ENCODE measurements around the gene NFIB.

GRCh38 chr9:14170392-14170931 lies 143.5 kb downstream of the NFIB start:
- TF ChIP-seq, protein P1, sequence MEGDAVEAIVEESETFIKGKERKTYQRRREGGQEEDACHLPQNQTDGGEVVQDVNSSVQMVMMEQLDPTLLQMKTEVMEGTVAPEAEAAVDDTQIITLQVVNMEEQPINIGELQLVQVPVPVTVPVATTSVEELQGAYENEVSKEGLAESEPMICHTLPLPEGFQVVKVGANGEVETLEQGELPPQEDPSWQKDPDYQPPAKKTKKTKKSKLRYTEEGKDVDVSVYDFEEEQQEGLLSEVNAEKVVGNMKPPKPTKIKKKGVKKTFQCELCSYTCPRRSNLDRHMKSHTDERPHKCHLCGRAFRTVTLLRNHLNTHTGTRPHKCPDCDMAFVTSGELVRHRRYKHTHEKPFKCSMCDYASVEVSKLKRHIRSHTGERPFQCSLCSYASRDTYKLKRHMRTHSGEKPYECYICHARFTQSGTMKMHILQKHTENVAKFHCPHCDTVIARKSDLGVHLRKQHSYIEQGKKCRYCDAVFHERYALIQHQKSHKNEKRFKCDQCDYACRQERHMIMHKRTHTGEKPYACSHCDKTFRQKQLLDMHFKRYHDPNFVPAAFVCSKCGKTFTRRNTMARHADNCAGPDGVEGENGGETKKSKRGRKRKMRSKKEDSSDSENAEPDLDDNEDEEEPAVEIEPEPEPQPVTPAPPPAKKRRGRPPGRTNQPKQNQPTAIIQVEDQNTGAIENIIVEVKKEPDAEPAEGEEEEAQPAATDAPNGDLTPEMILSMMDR (conservative IDR thresholded peaks at IDR 0.05 in 1 of 2, IDR thresholded peaks at IDR 0.05 in 1 of 2; ENCODE audit: low read depth in 1 of 2, low read length in 2 of 2) = no peak
- no peak for TF ChIP-seq EZH2 (IDR thresholded peaks at IDR 0.05; ENCODE audit: low read length, missing control alignments)
